GM19193 (cell line): Measurements from ENCODE around the gene CELF4.

Experiments used
- POLR2A ChIP-seq: IDR thresholded peaks from 4 replicates; pipeline ENCODE4 v1.6.1; 2011; ENCODE audit not compliant: insufficient read depth, insufficient read length; ENCODE audit errors: extremely low read depth

Gene CELF4

GRCh38 chr18:37445368-37445767 lies 120.2 kb downstream of the CELF4 start:
- no peak for TF ChIP-seq POLR2A

GRCh38 chr18:37443325-37444055 lies 122.1 kb downstream of the CELF4 start:
- TF ChIP-seq POLR2A, result no peak

GRCh38 chr18:37442477-37442876 lies 123.1 kb downstream of the CELF4 start:
- TF ChIP-seq POLR2A, result no peak

- TF ChIP-seq POLR2A, result no peak
These were observed 123.8 kb downstream of the CELF4 start for GRCh38 chr18:37441821-37442220.

- TF ChIP-seq POLR2A, result no peak
These were observed 125.4 kb downstream of the CELF4 start for GRCh38 chr18:37440206-37440605.

- no peak for TF ChIP-seq POLR2A
These were observed 127.0 kb downstream of the CELF4 start for GRCh38 chr18:37438417-37439180.

GRCh38 chr18:37435996-37436395 lies 129.6 kb downstream of the CELF4 start:
- no peak for TF ChIP-seq POLR2A

GRCh38 chr18:37435150-37435867 lies 130.3 kb downstream of the CELF4 start:
- no peak for TF ChIP-seq POLR2A

- no peak for TF ChIP-seq POLR2A
These were observed 131.3 kb downstream of the CELF4 start for GRCh38 chr18:37434161-37434860.

- no peak for TF ChIP-seq POLR2A
These were observed 133.0 kb downstream of the CELF4 start for GRCh38 chr18:37432436-37433195.

GRCh38 chr18:37430357-37431076 lies 135.1 kb downstream of the CELF4 start:
- no peak for TF ChIP-seq POLR2A

GRCh38 chr18:37429791-37430190 lies 135.8 kb downstream of the CELF4 start:
- TF ChIP-seq POLR2A, result no peak

GRCh38 chr18:37428288-37428974 lies 137.2 kb downstream of the CELF4 start:
- TF ChIP-seq POLR2A, result no peak
